Vagina (tissue), 2 donors: Measurements from ENCODE around the gene CSMD2.

Experiments
- POLR2A ChIP-seq, 2 donors: fragments of 450-650 bp; IDR thresholded peaks; one replicate each; pipeline ENCODE4 v1.6.1; 2017; ENCODE audit warnings: antibody characterized with exemption in 2 of 2, mild to moderate bottlenecking in 2 of 2, moderate library complexity in 2 of 2
- POLR2AphosphoS5 ChIP-seq, 2 donors: sonication (generic); formaldehyde crosslinking; IDR thresholded peaks; one replicate each; pipeline ENCODE4 v1.9.0; 2017; ENCODE audit warnings: antibody characterized with exemption in 2 of 2, mild to moderate bottlenecking in 2 of 2, low read depth in 1 of 2; ENCODE audit not compliant: insufficient read depth in 1 of 2
- TF ChIP-seq, protein P1 (sequence below), 3 experiments: fragments of 450-650 bp in 2 of 3; fragments of 200-600 bp in 1 of 3; sonication (generic) in 1 of 3; IDR thresholded peaks; one replicate each; pipeline ENCODE4 v1.5.1; 2017 to 2019; ENCODE audit warnings: antibody characterized with exemption in 3 of 3, mild to moderate bottlenecking in 2 of 3, moderate library complexity in 2 of 3

DNA sequence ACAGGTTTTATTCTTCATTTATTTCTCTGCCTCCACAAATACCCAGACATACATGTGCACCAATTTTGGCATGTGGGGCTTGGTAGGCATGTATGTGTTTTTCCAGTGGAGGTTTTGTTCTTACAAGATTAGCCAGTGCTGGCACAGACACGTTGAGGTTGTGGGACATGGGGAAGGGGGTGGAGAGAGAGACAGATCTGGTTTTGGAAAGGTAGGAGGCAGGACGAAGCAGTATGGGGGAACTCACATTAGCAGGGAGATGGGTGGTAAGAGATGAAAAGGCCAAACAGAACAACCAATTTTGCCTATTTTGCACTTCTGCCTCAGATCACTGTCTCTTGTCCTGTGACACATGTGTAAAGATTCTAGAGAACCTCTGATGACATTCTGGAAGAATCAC lies 467.2 kb downstream of the CSMD2 start:
- TF ChIP-seq, protein P1, sequence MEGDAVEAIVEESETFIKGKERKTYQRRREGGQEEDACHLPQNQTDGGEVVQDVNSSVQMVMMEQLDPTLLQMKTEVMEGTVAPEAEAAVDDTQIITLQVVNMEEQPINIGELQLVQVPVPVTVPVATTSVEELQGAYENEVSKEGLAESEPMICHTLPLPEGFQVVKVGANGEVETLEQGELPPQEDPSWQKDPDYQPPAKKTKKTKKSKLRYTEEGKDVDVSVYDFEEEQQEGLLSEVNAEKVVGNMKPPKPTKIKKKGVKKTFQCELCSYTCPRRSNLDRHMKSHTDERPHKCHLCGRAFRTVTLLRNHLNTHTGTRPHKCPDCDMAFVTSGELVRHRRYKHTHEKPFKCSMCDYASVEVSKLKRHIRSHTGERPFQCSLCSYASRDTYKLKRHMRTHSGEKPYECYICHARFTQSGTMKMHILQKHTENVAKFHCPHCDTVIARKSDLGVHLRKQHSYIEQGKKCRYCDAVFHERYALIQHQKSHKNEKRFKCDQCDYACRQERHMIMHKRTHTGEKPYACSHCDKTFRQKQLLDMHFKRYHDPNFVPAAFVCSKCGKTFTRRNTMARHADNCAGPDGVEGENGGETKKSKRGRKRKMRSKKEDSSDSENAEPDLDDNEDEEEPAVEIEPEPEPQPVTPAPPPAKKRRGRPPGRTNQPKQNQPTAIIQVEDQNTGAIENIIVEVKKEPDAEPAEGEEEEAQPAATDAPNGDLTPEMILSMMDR (IDR thresholded peaks at IDR 0.05), result no peak
- TF ChIP-seq POLR2A (IDR thresholded peaks at IDR 0.05) (no peak), POLR2AphosphoS5 (IDR thresholded peaks at IDR 0.05; ENCODE audit: insufficient read depth in 1 of 2, low read depth in 1 of 2) (no peak)
